Measurements from ENCODE around the gene COPE.
A peak's percentile ranks its signal among the peaks of the same experiment; 100 is the strongest.

The COPE gene

DNA sequence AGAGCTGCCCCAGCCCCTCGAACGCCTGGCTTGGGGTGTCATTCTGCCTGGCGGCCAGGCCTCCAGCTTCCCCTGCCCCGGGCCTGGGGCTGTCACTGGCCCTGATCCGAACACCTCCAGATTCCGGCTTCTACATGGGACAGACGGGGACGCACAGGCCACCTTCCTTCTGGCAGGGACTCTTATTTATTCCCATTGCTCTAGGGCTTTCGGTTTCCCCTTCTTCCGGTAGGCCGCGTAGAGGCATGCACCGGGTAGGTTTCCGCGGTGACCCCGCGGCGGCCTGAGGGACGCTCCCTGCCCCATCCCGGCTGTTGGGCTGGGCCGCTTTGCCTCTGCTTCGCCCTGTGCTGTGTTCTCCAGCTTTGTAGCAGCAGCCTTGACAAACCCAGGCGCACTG lies 51.4 kb downstream of the COPE start:
- no peak for DNase-seq (ENCODE audit: low read depth)

DNA sequence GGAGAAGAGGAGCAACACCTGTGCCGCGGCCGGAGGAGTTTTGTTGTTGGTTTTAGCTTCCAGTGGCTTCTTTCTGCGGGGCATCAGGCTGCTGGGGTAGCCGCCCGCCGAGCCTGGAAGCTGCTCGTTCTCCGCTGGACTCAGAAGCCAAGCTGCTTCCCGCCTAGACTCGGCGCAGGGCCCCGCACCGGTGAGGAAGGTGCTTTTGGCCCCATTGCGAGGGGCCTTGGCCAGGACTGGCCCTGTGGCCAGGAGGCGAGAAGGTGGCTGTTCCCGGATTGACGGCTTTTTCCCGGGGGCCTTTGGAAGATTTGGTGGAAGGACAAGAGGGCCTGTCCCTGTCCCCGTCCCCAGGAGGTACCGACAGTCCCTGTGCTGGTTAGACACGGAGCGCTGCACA lies 52.0 kb downstream of the COPE start:
- no peak for DNase-seq (ENCODE audit: low read depth)

DNA sequence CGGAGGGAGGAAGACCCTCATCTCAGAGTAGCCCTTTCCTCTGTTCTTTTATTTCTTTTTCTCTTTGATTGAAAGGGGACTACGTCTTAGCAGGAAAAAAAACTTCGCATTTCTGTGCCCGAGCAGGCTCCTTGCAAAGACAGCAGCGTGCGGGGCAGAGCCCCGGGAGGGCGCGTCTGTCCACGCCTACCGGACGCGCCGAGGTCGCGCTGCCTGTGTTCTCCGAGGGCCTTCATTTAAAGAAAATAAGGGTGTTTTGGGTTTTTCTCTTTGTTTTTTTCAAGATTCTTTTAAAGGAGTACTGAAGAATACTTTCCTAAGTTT lies 52.4 kb downstream of the COPE start:
- no peak for DNase-seq (ENCODE audit: low read depth)

DNA sequence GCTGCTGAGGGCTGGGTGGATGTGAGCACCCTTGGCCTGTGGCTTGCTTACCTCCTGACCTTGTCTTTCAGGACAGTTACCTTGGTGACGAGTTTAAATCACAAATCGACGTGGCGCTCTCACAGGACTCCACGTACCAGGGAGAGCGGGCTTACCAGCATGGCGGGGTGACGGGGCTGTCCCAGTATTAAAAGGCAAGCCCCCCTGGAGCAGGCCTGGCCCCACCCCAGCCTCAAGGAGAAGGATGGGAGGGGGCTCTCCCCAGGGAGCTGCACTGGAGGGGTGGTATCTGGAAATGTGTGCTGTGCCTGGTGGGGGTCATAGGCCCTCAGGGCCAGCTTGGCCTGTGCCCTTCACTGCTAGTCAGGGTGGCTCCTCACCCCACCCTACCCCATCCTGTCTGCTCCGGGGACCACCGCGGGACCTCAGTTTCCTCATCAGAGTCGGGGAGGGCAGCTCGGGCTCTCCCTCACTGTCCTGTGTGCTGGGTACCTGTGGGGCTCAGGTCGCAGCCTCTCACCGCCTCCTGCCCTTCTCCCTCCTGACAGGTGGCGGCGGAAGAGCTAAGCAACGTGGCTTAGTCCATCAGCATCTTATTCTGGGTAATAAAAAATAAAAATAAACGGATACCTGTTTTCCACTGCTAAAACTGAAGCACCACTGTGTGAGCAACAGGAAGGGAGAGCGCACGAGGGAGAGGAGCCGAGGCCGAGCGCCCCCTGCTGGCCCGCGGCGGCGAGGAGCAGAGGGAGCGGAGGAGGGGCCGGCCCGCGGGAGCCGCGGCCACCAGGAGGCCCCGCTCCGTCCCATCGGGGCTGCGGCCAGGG lies 53.0 kb downstream of the COPE start:
- DNase-seq (ENCODE audit: low read depth) = peak; percentile 40

DNA sequence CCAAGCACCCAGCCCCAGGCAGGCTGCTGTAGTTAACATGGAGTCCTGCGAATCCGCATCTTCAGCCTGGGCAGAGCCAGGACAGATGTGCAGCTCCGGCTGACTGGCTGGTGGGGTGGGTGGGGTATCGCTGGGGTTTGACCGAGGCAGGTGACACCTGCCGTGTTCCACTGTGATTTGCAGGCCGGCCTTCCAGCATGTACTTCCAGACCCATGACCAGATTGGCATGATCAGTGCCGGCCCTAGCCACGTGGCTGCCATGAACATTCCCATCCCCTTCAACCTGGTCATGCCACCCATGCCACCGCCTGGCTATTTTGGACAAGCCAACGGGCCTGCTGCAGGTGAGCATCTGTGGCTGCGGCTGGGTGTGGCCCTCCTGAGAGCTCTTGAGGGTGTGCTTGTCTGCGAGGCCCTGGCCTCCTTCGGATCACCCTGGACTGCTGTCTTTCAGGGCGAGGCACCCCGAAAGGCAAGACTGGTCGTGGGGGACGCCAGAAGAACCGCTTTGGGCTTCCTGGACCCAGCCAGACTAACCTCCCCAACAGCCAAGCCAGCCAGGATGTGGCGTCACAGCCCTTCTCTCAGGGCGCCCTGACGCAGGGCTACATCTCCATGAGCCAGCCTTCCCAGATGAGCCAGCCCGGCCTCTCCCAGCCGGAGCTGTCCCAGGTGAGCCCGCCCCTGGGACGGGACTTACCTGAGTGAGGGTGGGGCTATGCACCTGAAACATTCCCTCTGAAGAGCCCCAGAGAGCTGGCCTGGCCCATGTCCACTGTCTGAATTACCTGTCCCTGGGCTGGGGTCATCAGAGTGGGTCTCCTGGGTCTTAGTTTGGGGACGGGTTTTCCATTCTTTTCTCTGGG lies 53.8 kb downstream of the COPE start:
- no peak for DNase-seq (ENCODE audit: low read depth)

DNA sequence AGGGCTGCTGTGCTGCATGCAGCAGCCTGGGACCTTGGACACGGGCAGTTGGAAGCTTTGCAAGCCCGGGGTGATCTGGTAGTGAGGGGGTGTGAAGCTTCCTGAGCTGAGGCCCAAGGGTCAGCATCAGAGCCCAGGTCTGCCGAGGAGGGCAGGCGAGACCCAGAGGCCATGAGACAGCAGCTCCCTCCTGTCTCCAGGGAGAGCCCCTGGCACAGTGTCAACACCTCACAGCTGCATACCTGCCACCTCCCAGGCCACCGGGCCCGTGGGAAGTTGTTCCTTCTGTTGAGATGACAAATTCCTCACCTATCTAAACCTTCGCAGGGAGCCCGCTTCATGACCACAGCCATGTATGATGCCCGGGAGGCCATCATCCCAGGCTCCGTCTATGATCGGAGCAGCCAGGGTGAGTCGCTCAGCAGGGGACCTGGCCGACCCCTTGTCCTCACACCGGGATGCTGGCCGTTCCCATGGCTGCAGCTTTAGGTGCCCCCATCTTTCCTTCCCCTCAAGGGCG lies 55.3 kb downstream of the COPE start:
- DNase-seq (ENCODE audit: low read depth) = no peak

DNA sequence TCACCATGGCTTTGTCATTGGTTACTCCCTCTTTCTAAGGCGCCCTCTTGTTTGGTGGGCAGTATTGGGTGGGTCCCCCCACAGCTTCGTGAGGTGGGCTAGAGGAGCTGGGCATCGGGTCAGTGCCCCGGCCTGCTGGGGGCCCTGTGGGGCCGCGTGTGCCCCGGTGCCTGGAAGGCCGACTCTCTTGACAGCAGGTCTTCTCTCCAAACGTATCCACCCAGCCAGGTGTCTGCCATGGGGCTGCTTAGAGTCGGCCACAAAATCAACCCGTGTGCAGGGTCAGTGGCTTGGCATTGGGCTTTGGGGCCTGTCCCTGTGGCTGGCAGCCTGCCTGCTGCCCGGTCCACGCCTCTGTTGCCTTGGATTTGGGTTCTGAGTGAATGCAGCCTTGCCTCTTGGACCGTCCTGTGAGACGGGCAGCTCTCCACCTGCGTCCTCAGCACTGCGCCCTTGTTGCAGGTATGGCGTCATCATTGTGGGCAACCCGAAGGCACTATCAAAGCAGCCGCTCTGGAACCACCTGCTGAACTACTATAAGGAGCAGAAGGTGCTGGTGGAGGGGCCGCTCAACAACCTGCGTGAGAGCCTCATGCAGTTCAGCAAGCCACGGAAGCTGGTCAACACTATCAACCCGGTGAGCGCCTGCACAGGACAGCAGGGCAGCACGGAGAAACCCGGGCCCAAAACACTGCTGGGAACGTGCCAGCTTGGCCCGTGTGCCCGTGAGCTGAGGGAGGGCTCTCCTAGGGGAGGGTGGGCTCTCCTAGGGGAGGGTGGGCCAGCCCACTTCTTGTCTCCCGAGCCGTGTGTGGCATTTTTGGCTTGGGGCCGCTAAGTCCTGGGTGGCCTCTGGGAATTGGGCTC lies 56.0 kb downstream of the COPE start:
- no peak for DNase-seq (ENCODE audit: low read depth)

DNA sequence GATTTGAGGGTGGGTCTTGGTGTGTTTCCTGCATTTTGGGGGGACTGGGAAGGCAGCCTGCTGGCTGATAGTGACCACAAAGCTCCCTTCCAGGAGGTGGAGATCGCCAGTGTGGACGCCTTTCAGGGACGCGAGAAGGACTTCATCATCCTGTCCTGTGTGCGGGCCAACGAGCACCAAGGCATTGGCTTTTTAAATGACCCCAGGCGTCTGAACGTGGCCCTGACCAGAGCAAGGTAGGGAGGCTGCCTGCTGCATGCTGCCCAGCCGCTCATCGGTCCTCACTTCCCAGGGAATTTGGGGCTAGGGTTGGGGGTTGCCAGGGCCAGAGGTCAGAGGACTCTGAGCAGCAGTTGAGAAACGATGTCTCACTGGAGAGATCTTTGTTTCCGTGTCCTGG lies 57.3 kb downstream of the COPE start:
- DNase-seq (ENCODE audit: low read depth) = no peak

DNA sequence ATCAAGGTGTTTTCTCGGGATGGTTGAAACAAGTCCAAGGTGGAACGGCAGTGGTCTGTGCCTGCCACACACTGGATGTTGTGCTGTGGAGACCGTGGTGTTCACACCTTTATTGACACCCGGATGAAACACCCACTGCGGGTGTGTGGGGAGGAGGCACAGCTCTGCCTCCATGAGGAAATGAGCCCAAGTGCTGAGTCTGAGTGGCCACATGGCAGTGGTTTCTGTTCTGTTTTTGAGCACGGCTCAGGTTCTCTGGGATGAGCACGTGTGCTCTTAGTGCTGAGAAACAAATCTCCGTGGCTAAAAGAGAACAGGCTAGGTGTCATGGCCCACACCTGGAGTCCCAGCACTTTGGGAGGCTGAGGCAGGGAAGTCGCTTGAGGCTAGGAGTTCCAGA lies 58.0 kb downstream of the COPE start:
- DNase-seq (ENCODE audit: low read depth) = no peak

DNA sequence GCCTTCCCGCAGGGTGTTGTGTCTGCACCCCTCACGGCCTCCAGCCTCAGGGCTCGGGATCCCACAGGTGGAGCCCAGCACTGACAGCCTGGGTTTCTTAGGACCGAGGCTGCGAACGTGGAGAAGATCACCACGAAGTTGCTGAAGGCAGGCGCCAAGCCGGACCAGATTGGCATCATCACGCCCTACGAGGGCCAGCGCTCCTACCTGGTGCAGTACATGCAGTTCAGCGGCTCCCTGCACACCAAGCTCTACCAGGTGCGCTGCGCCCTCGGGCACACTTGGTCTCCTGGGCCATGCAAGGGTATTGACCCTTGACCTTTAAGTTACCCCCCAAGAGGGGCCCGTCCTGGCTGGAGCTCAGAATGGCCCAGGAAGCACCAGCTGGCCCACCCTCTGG lies 58.5 kb downstream of the COPE start:
- DNase-seq (ENCODE audit: low read depth) = no peak

DNA sequence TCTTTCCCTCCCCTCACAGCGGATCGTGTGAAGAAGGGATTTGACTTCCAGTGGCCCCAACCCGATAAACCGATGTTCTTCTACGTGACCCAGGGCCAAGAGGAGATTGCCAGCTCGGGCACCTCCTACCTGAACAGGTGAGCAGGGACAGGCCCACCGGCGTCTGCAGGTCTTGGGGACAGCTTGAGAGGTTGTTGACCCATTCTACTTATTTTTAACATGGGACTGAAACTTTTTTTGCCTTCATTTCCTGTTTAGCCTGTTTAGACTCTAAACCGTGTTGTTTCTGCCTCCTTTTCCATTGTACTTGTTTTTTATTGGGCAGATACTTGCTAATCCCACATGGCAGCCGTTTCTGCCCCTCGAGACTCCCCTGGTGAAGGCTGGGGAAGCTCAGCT lies 58.9 kb downstream of the COPE start:
- DNase-seq (ENCODE audit: low read depth) = no peak

DNA sequence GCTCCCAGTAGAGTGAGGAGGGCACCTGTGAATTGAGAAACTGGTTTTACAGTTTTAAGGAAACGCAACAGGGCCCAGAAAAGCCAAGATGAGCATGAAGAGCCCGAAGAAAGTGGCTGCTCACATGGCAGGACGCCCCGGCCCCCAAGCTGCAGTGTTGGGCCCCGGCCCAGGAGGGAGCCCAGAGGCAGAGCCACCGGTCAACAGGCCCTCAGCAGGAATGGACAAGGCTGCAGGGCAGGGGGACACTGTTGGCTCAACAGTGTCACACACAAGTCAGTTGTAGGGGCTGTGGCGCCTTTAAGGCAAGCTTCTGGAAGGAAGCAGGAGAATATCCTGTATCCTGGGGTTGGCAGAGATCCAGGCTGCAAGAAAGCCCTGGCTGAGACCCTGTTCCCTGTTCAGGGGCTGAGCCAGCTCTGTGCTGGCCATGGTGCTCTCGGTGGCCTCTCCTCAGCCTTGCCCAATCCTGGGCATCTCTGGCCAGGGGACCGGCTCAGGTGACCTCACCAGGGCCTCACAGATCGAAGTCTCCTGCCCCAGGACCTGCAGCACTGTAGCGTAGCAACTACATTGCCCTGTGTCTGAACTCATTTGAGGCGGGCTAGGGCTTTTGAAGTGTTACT lies 59.4 kb downstream of the COPE start:
- no peak for DNase-seq (ENCODE audit: low read depth)

DNA sequence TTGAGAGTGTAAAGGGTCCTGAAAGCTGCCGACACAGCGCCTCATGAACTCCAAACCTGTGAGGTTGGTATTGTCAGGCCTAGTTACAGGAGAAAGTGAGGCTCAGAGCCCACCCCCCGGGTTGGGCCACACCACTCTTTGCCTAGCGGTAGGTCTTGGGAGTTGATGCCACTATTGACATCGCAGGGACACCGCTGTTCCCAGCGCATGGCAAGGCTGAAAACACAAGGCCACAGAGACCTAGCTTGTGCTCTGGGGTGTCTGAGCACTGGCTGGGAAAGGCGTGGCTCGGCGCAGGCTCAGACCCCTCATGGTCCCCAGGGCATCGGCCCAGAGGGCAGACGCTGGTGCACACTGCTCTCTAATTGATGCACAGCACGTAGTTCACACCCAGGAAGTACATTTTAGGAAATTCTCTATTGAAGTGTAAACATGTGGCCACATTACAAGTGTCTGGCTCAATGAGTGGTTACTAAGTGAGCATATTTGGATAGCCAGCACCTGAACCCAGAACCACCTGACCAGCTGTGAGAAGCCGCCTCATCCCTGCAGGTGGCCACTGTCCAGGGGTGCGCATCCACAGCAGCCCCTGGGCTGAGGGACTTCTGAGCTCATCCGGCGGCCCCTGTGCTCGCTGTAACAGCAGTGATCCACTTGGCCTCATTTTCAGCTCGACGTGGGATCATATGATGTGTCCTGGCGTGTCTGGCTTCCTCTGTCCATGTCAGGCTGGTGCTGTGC lies 60.1 kb downstream of the COPE start:
- DNase-seq (ENCODE audit: low read depth) = no peak

DNA sequence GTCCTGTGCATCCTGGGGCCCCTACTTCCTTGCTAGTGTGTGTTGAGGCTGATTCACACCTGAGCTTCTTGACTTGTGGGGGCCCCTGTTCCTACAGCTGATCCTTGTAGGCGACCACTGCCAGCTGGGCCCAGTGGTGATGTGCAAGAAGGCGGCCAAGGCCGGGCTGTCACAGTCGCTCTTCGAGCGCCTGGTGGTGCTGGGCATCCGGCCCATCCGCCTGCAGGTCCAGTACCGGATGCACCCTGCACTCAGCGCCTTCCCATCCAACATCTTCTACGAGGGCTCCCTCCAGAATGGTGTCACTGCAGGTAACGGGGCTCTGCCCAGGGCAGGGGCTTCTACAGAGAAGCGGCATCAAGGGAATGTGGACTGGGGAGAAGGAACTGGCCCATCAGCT lies 62.0 kb downstream of the COPE start:
- no peak for DNase-seq (ENCODE audit: low read depth)

DNA sequence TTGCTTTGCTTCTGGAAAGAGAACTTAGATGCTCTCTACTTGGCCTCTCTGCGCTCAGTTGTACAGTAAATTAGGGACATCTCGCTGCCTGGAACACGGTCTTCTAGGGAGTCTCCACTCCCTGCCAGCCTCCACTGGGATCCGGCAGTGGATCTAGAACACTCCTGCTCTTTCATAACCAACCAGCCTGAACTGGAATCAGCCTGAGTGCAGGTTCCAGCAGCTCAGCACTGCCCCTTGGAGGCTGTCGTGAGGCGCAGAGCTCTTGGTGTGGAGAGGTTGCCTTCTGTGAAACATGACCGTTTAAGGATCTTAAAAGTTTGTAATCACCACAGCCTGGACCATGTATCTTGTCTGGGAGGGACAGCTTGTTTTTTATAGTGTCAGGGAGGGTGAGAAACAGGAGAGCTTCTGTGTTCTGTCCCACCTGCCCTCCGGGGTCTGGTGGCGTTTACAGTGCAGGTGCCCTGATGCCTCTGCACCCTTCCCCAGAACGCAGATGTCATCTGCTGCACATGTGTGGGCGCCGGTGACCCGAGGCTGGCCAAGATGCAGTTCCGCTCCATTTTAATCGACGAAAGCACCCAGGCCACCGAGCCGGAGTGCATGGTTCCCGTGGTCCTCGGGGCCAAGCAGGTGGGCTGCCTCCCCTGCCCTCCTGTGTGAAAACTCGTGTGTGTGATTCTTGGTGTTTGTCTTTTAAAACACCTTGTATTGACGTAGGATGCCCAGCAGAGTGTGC lies 62.6 kb downstream of the COPE start:
- DNase-seq (ENCODE audit: low read depth) = no peak

DNA sequence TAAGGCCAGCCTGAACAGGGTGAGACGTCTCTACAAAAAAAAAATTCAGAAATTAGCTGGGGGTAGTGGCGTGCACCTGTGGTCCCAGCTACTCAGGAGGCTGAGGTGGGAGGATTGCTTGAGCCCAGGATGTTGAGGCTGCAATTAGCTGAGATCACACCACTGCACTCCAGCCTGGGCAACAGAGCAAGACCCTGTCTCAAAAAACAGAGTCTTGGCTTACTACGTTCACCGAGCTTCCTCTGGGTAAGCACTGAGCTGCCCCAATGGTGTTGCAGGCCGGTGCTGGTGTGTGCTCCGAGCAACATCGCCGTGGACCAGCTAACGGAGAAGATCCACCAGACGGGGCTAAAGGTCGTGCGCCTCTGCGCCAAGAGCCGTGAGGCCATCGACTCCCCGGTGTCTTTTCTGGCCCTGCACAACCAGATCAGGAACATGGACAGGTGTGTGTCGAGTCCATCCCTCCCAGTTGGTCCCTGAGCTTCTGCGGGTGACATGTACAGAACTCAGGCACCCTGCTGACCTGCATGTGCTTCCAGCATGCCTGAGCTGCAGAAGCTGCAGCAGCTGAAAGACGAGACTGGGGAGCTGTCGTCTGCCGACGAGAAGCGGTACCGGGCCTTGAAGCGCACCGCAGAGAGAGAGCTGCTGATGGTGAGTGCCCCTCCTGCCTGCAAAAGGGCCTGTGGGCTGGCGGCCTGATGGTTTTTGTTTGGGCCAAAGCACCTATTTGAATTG lies 63.4 kb downstream of the COPE start:
- DNase-seq (ENCODE audit: low read depth) = no peak

DNA sequence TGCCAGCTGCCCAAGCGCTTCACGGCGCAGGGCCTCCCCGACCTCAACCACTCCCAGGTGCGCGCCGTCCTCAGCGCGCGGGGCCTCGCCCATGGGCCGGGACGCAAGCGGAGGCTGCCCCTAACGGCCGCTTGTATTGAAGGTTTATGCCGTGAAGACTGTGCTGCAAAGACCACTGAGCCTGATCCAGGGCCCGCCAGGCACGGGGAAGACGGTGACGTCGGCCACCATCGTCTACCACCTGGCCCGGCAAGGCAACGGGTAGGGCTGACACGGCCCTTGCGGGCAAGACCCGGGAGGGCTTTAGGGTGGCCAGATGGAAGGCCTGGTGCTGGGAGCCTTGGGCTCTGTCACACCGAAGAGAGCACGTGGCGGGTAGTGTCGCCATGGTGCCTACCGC lies 64.2 kb downstream of the COPE start:
- DNase-seq (ENCODE audit: low read depth) = no peak

DNA sequence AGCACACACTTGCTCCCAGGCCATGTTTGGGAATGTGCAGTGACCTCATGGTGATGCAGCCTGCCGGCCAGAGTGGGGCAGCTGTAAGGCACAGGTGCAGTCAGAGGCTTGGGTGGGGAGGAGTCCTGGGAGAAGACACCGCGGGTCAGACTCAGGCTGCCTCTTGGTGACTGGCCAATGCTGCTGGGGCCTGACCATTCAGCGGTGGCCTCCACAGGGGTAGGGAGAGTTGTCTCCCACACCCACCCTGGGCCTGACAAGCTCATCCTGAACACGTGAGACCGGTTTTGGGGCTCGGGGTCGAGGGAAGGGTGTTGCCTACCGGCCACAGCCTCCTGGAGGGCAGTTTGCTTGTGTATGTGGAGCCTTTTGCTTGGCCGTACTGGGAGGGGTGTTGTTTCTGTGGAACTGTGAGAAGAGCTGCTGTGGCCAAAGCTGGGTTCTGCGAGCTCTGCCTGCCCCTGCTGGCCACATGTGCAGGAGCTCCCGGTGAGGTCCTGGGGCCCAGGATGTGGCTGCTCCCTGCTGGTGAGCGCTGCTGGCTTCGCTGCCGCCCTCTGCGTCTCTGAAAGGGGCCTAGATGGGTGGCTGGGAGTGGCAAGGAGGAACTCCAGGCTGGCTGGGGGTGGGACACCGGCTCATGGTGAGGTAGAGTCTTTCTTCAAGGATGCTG lies 65.3 kb downstream of the COPE start:
- DNase-seq (ENCODE audit: low read depth) = no peak

DNA sequence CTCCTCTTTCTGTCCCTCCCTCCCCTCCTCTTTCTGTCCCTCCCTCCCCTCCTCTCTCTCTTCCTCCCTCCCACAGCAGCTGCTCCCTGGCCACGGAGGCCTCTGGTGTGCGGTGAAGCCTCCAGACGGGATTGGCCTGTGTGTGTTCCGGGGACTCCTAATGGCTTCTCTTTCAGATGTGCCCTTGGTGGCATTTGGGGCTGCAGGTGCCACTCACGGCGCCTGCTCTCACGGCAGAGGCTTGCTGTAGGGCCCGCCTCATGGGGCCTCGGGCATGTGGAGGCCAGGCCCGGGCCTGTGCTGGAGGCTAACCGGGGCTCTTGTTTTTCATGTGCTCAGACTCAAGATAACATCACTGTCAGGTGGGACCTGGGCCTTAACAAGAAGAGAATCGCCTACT lies 66.5 kb downstream of the COPE start:
- DNase-seq (ENCODE audit: low read depth) = no peak
